Measurements from ENCODE around the gene KRT6B.
"Not testable (repeated sequence)": the region's sequence is repeated elsewhere in the genome, so short reads cannot be mapped to it uniquely, and the experiment has no call there.

KRT6B gene

DNA sequence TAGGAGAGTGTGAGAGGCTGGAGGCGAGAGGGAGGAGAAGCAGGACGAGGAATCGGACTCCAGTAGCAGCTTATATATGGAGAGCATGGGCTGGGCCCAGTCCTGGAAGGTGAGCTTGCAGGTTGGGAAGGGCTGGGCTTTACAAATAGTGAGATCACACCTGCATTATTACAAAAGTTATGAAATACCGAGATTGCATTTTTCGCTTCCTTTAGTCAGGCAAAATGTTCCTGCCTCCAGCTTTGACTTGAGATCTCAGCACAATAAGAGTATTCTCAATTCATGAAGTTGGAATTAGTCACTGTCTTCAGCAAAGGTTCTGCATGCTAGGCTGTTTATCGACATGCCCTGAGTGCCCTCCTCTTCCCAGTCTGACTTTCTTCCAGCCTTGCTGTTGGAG lies at the start of gene KRT6B:
Gene KRT6B (minus strand): TSS at position 46 of the 400 bp plus-strand sequence. CDS start 68 bp downstream, outside the sequence.
- DNase-seq: no peak

DNA sequence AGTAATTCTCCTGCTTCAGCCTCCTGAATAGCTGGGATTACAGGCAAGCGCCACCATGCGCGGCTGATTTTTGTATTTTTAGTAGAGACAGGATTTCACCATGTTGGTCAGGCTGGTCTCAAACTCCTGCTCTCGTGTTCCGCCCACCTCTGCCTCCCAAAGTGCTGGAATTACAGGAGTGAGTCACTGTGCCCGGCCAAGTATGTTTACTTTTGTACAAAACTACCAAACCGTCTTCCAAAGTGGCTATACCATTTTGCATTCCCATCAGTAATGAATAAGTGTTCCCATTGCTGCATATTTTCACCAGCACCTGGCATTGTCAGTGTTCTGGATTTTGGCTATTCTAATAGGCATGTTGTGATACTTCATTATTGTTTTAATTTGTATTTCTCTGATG lies 49.5 kb upstream of the KRT6B start:
- DNase-seq: no peak

DNA sequence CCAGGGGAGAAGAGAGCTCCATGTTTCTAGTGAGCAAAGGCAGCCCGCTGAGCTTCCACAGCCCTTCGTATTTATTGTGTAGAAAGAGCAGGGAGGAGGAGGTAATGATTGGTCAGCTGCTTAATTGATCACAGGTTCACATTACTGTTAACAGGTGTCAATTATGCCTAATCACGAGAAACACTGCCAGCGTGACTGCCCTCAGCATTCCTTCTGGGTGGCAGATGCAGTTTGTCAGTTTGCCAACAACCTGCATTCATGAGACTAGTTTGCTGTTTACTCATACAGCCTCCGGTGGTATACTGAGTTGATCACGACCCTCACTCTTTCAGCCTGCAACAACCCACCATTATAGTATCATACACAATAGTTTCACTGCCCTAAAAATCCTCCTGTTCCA lies 48.6 kb upstream of the KRT6B start:
- not testable (repeated sequence) for DNase-seq

DNA sequence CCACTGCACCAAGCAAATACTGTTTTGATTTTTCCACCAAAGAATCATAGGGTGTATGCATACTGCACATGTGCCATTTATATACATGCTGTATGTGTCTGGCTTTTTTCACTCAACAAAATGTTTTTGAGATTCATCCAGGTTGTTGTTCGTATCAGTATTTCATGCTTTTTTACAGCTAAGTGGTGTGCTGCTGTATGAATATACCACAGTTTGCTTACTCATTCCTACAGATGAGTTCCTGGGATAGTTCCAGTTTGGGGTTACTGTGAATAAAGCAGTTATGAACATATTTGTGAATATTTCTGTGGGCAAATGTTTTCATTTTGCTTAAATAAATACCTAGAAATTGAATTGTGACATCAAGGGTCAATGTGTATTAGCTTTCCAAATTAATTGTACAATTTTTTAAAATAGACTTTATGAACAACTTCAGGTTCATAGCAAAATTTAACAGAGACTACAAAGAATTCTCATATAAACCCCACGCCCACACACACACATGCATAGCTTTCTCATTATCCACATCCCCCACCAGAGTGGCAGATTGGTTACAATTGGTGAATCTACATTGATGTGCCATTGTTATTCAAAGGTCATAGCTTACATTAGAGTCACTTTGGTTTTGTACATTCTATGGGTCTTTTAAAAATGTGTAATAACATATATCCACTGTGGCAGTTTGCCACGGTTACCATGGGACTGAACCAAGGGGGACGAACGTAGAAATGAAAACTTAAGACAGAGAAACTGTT lies 48.0 kb upstream of the KRT6B start:
- DNase-seq: no peak

DNA sequence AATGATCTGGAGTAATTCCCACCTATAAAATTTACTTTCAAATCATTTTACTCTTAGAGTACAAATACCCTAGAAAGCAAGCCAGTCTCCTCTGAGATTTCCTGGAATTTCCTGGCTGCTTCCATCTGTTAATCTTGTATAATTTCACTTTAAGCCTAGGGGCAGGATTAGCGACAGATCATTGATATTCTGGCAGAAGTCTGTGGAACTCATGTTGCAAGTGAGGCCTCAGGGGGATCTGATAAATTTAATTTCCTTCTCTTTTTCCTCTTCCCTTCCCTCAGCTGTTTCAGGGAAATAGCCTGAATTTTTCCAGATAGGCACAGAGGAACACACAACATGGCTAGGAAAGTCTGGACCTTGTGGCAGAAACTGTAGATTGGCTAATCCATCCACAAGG lies 47.0 kb upstream of the KRT6B start:
- no peak for DNase-seq

DNA sequence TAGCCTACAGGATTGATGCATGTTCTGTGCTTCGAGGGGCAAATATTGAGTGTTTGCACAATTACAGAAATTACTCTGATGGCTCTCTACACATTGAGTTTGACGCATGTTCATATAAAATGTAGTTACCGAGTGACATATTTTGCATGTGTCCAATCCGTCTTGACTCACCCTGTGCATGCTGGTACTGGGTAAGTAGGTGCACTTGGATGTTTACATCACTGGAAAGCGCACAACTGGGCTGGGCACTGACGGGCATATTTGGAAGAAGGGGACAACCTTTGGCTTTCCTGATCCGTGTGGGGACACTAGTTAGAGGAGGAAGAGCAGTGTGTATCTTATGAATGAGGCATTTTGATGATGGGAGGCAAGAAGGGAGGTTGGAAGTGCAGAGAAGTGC lies 46.0 kb upstream of the KRT6B start:
- DNase-seq: no peak

DNA sequence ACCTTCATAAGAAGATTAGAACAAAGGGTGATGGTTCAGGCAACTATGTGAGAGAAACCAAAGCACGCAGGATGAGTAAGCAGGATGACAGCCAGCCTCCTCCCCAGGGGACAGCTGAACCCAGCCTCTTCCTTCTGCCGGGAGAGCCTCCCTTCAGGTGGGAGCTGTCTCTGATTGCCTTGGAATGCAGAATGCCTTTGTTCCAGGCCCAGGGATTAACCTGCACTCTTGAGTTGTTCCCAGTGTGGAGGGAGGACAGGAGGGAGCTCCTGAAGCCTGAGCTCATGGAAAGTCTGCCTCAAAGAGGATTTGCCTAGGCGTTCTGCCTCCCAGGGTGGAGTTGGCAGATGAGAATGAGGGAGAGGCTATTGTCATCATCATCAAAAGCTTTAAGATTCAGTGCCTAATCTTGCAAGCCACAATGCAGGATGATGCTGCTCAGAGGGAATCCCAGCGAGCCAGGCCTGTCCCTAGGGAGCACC lies 44.7 kb upstream of the KRT6B start:
- no peak for DNase-seq

DNA sequence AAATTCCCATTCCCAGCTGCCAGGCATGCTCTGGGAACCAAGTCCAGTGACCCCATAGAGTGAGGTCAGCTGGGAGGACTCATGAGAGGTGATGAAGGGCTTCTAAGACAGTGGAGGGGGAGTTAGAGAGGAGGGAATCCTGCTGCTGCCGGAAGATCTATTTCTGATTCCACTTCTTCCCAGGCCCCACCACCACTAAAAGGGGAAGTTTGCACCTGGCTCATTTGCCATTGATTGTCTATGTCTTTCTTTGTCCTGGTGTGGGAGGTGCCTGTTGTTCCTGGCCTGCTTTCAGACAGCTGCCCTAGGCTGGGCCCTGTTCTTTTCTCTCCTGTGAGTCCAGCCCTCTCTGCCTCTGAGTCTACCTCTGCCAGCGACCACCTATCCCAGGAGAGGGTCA lies 44.1 kb upstream of the KRT6B start:
- no peak for DNase-seq

DNA sequence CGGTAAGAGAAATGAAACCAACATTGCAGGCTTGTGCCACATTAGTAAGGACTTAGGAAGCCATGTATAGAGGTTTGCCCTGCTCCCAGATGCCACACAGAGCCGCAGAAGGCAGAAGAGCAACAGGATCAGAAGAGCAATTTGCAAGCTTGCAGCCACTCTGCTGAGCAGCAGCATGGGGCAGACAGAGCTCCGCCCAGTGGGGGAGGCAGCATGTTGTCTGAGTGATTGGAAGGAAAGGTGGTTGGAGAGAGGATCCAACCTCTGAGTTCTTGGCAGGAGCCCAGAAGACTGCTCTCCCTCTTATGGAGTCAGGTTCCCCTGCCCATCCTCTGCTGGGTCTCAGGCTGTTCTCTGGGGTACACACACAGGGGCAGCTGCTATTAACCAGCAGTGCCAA lies 43.4 kb upstream of the KRT6B start:
- DNase-seq: no peak

DNA sequence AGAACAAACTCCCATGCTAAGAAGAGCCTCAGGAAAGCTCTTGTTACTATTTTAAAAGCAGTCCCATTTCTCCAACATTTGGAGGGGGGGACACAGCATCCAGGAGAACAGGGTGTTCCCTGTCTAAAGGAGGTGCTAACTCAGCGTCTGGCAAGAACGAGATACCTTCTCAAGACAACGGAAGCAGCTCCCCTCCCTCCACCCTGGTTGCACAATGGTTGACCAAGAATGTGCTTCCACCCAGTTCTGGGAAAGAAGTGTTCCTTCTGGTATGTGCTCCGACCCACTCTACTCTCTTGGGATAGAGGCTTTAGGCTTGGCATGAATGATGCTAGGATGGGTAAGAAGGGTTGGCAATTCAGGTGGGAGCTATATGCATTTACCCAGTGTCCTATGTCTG lies 42.6 kb upstream of the KRT6B start:
- DNase-seq: no peak

DNA sequence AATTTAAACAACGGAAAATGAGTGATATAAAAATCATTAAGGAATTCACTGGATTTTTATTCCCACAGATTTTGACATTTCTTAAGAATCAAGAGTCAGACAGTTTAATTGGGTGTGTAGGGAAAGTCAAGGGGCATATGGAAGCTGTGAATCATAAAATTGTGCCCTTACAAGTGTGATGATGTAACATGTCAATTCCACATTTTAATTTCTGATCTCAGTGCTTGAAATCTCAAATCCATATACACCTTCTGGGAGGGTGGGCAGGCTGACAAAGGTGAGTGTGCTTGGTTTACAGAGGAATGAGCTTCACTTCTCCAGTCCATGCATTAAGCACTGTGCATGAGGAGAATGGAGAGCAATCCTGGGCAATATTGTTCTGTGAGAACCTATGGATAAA lies 42.2 kb upstream of the KRT6B start:
- no peak for DNase-seq

DNA sequence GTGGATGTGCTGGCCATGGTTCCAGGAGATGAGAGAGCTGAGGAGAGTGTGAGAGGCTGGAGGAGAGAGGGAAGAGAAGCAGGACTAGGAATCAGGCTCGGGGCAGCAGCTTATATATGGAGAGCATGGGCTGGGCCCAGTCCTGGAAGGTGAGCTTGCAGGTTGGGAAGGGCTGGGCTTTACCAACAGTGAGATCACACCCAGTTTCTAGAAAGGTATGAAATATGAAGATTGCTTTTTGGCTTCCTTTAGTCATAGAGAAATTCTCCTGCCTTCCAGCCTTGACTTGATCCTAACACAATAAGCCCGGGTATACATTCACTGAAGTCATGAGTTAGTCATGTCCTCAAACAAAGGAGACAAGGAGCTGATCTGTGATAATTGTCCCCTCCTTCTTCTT lies 41.2 kb upstream of the KRT6B start, which contains the start of gene KRT6A:
Gene KRT6A (minus strand): TSS at position 86 of the 400 bp plus-strand sequence. CDS start 69 bp downstream, at position 17.
- no peak for DNase-seq

DNA sequence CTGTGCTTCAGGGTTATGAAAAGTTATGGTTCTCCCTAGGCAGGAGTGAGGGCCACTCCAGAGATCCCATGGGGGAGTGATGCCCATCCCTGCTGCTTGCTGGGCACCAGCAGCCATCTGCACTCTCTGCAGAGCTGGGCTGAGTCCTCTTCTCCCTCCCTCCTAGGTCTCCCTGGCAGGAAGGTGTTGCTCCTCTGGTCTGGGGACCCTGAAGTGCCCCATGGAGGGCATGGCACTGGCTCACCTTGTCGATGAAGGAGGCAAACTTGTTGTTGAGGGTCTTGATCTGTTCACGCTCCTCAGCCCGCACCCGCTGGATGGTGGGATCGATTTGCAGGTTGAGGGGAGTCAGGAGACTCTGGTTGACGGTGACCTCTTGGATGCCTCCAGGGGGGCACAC lies 40.5 kb upstream of the KRT6B start:
- not testable (repeated sequence) for DNase-seq

DNA sequence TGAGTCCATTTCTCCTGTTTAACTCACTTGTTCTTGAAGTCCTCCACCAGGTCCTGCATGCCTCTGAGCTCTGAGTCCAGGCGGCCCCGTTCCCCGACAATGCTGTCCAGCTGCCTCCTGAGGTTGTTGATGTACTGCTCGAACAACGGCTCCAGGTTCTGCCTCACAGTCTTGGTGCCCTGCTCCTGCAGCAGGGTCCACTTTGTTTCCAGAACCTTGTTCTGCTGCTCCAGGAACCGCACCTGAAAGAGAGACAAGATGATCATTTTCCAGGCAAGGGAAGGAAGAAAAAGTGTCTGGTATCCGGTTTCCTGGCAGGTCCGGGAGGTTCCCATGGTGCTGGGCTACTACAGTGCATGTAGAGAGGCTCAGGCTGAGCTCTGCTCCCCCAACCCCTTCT lies 39.5 kb upstream of the KRT6B start:
- DNase-seq: not testable (repeated sequence)

DNA sequence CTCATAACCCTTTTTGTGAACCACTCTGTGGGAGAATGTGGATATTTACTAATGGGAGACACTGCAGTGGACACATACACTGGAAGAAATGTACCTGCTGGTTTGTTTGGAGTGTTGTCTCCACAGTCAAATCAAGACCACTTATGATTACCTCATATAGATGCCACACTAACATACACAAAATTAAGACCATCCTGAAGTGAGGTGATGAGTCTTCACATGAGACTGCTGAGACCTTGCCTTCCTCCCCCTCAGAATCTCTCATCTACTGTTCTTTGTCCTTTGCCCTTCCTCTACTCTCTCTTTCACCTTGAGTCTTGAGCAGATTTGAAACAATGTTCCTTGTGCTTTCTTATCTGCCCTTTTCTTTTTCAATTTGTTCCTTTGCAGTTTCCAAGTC lies 36.8 kb upstream of the KRT6B start:
- no peak for DNase-seq

DNA sequence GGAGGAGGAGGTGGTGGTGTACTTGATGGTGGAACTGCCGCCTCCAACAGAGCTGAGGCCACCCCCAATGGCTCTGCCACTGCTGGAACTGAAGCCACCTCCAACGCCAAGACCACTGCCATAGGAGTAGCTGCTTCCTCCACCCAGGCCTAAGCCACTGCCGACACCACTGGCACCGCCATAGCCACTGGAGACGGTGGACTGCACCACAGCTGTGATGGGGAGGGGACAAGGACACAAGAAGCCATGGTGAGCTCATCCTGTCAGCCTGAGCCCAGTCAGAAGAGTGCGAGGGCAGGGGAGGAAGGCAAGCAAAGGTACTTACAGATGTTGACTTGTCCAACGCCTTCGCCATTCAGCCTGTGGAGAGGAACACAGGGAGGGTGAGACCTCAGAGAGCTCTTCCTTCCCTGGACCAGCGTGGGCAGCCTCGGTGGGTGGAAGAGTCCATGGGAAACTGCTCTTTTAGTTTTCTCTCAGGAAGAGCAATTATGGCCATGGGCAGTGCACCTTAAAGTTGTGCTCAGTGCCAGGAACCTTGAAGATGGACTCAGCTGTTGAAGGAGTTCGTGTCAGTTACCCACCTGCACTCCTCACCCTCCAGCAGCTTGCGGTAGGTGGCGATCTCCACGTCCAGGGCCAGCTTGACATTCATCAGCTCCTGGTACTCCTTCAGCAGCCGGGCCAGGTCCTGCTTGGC lies 35.9 kb upstream of the KRT6B start:
- DNase-seq: not testable (repeated sequence)

DNA sequence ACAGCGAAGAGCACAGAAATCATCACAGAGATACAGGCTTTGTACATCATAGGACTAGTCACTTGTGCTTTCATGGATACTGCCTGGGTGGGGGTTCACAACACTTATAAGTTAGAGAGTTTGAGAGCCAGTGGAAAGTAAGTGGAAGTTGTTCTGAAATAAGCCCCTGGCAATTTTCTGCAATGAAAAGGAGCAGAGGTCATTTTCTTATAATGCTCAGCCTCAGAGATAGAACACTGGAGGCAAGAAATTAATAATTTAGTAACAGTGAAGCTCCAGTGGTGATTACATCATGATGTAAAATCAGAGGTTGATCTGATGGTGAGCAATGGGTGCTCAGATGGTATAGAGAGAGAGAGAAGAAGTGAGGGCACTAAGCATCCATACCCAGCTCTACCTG lies 35.3 kb upstream of the KRT6B start:
- no peak for DNase-seq

DNA sequence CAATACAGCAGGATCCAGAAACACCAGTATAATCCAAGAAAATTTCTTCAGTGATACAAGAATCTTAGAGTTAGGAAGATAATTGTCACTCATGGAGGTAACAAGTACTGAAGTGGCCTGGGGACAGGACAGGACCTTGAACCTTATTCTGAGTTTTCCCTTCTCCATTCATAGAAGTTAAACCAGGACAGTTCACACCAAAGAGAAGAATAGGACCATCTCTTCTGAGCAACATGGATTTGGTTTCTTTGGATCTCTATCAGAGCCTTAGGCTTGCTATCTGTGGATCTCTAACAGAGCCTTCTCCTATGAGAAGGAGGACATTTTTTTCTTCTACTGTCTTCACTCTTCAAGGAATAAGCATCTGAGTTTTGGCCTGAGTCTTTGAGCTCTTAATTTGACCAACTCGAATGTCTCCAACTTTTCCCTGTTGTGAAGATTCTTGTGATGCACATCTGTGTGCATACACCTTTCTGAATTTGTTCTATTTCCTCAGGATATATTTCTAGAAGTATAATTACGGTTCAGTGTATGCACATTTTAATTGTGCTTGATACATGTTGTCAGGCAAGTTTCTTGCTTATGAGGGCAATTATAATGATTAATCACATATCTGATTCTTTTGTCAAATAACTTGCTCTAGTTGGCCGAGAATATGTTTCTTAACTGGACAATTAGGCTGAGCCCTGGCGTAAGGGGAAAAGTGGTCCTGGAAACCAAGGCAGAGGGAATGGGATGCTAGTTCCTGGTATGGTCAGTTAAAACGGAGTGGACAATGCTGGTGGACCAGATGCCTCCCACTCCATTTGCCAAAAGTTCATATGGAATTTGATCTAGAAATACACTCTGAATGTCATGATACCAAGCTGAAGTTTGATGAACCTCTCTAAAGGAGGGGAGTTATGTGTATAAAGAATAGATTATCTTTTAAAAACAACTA lies 34.5 kb upstream of the KRT6B start:
- no peak for DNase-seq

DNA sequence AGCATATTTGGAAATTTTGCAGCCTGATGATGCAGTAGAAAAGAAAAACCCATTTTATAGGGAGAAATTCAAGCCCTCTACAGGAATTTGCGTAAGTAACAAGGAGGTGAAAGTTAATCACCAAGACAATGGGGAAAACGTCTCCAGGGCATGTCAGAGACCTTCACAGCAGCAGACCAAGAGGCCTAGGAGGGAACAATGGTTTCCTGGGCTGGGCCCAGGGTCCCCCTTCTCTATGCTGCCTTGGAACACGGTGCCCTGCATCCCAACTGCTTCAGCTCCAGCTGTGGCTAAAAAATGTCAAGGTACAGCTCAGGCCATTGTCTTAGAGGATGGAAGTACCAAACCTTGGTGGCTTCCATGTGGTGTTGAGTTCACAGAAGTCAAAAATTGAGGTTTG lies 28.1 kb upstream of the KRT6B start:
- no peak for DNase-seq

DNA sequence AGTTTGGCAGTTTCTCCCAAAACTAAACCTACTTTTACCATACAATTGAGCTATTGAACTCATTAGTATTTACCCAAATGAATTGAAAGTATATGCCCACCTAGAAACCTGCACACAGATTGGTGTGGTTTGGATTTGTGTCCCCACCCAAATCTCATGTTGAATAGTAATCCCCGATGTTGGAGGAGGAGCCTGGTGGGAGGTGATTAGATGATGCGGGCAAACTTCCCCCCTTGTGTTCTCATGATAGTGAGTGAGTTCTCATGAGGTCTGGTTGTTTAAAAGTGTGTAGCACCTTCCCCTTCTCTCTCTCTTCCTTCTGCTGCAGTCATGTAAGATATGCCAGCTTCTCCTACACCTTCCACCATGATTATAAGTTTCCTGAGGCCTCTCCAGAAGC lies 25.7 kb upstream of the KRT6B start:
- no peak for DNase-seq

DNA sequence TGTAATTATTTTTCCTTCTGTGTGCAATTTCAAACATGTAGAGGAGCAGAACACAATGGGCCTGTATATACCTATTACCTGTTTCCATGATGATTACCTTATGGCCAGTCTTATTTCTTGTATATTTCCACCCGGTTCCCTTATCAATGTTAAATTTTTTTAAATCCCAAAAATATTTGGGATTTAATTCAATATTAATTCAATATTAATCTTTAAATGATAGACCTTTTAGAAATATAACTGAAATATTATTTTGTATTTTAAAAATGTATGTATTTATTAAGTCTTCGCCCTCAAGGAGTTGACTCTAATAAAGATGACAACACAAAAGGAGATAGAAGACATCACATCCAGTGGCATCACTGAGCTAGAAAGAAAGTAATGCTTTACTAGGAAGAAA lies 22.3 kb upstream of the KRT6B start:
- no peak for DNase-seq

DNA sequence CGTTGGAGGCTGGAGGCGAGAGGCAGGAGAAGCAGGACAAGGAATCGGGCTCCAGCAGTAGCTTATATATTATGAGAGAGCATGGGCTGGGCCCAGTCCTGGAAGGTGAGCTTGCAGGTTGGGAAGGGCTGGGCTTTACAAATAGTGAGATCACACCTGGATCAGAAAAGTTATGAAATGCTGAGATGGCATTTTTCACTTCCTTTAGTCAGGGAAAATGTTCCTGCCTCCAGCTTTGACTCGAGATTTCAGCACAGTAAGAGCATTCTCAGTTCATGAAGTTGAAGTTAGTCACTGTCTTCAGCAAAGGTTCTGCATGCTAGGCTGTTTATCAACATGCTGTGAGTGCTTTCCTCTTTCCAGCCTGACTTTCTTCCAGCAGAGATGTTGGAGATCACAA lies 21.8 kb upstream of the KRT6B start, which contains the start of gene KRT6C:
Gene KRT6C (minus strand): TSS at position 38 of the 400 bp plus-strand sequence. CDS start 68 bp downstream, outside the sequence.
- no peak for DNase-seq

DNA sequence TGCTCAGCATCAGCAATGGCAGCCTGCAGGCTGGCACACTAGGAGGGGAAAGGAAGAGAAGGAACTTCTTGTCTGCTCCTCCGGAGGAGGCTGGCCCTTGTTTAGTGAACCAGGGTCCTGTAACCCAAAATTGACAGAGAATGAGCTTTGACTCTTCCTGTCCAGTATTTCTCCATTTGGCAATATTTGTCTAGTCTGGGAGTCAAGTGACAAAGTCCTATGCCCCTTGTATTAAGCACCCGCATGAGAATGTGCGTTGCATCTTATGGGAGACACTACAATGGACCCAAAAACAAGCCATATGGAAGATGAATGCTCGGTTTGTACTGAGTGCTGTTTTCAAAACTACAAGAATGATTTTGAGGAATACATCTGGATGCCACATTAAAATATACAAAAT lies 17.9 kb upstream of the KRT6B start:
- no peak for DNase-seq
